BLaER1 (cell line): ENCODE data around the gene STN1.

ENCODE experiments used
- H3K27ac ChIP-seq: shearing (Covaris generic); formaldehyde crosslinking; 2 replicates; pipeline ENCODE4 v1.8.1; 2022
- H3K27me3 ChIP-seq: shearing (Covaris generic); formaldehyde crosslinking; 2 replicates; pipeline ENCODE4 v1.8.1; 2022
- H3K36me3 ChIP-seq: shearing (Covaris generic); formaldehyde crosslinking; 2 replicates; pipeline ENCODE4 v1.8.1; 2022
- H3K4me1 ChIP-seq: shearing (Covaris generic); formaldehyde crosslinking; 2 replicates; pipeline ENCODE4 v1.8.1; 2022
- H3K4me2 ChIP-seq: shearing (Covaris generic); formaldehyde crosslinking; 2 replicates; pipeline ENCODE4 v1.8.1; 2022
- H3K4me3 ChIP-seq: shearing (Covaris generic); formaldehyde crosslinking; 2 replicates; pipeline ENCODE4 v1.8.1; 2022
- H3K9ac ChIP-seq: shearing (Covaris generic); formaldehyde crosslinking; 2 replicates; pipeline ENCODE4 v1.8.1; 2022
- H3K9me3 ChIP-seq: shearing (Covaris generic); formaldehyde crosslinking; 2 replicates; pipeline ENCODE4 v1.8.1; 2022
- H4K20me1 ChIP-seq: shearing (Covaris generic); formaldehyde crosslinking; 2 replicates; pipeline ENCODE4 v1.8.1; 2022
- Cebpa-rat ChIP-seq: shearing (Covaris generic); IDR thresholded peaks from 2 replicates; pipeline ENCODE4 v1.8.1; 2022

STN1 gene

GRCh38 chr10:103872137-103872931 lies 45.6 kb downstream of the STN1 start:
- Histone ChIP-seq H3K27me3 (no peaks in the 10 kb centered on the region), H3K36me3 (no peaks in the 10 kb centered on the region), H3K4me1 (peaks cover 9% of the 10 kb centered on the region), H3K4me2 (peak overlapping the region; percentile 39; the same call in 1 of the 2 replicates), H3K9me3 (no peaks in the 10 kb centered on the region), H3K4me3 (no peak overlapping the region), H3K9ac (0 out of 2 replicates have a peak overlapping the region, but pooled peaks have one; percentile 24), H4K20me1 (no peaks in the 10 kb centered on the region), H3K27ac (no peak overlapping the region)
- no peak for TF ChIP-seq Cebpa-rat

- Histone ChIP-seq H3K9me3 (peaks cover 7% of the 10 kb centered on the region), H4K20me1 (no peaks in the 10 kb centered on the region), H3K27ac (no peak overlapping the region), H3K36me3 (no peaks in the 10 kb centered on the region), H3K9ac (no peak overlapping the region), H3K4me2 (no peak overlapping the region), H3K4me3 (no peak overlapping the region), H3K27me3 (no peaks in the 10 kb centered on the region), H3K4me1 (peaks cover 9% of the 10 kb centered on the region)
- no peak for TF ChIP-seq Cebpa-rat
Measured at GRCh38 chr10:103871006-103871405, 47.0 kb downstream of the STN1 start.

- peaks cover 9% of the 10 kb centered on the region for H3K4me1 ChIP-seq
- no peaks in the 10 kb centered on the region for H3K27me3 ChIP-seq
- H3K36me3 ChIP-seq = no peaks in the 10 kb centered on the region
- no peak overlapping the region for H3K27ac ChIP-seq
- no peak overlapping the region for H3K4me2 ChIP-seq
- no peak overlapping the region for H3K9ac ChIP-seq
- no peak overlapping the region for H3K4me3 ChIP-seq
- H3K9me3 ChIP-seq = peaks cover 12% of the 10 kb centered on the region
- H4K20me1 ChIP-seq = no peaks in the 10 kb centered on the region
- TF ChIP-seq Cebpa-rat = no peak
Measured at GRCh38 chr10:103870516-103870915, 47.5 kb downstream of the STN1 start.

GRCh38 chr10:103869336-103869735 lies 48.6 kb downstream of the STN1 start:
- Histone ChIP-seq H4K20me1 (no peaks in the 10 kb centered on the region), H3K9me3 (peaks cover 24% of the 10 kb centered on the region), H3K27ac (no peak overlapping the region), H3K36me3 (no peaks in the 10 kb centered on the region), H3K27me3 (no peaks in the 10 kb centered on the region), H3K9ac (no peak overlapping the region), H3K4me2 (no peak overlapping the region), H3K4me3 (no peak overlapping the region), H3K4me1 (peaks cover 9% of the 10 kb centered on the region)
- TF ChIP-seq Cebpa-rat = no peak

- no peak overlapping the region for H3K4me2 ChIP-seq
- H3K4me3 ChIP-seq = no peak overlapping the region
- no peak for TF ChIP-seq Cebpa-rat
- H3K4me1 ChIP-seq = peaks cover 9% of the 10 kb centered on the region
- no peaks in the 10 kb centered on the region for H3K27me3 ChIP-seq
- H3K9me3 ChIP-seq = peaks cover 28% of the 10 kb centered on the region
- no peak overlapping the region for H3K9ac ChIP-seq
- H3K27ac ChIP-seq = no peak overlapping the region
- no peaks in the 10 kb centered on the region for H3K36me3 ChIP-seq
- H4K20me1 ChIP-seq = no peaks in the 10 kb centered on the region
Measured at GRCh38 chr10:103868200-103868599, 49.8 kb downstream of the STN1 start.

- H3K27ac ChIP-seq = no peak overlapping the region
- no peak overlapping the region for H3K9ac ChIP-seq
- no peak overlapping the region for H3K4me3 ChIP-seq
- TF ChIP-seq Cebpa-rat = no peak
- H4K20me1 ChIP-seq = no peaks in the 10 kb centered on the region
- no peak overlapping the region for H3K4me2 ChIP-seq
- peaks cover 48% of the 10 kb centered on the region for H3K4me1 ChIP-seq
- peaks cover 26% of the 10 kb centered on the region for H3K9me3 ChIP-seq
- H3K36me3 ChIP-seq = no peaks in the 10 kb centered on the region
- H3K27me3 ChIP-seq = no peaks in the 10 kb centered on the region
Measured at GRCh38 chr10:103861505-103861904, 56.5 kb downstream of the STN1 start.

- H3K36me3 ChIP-seq = no peaks in the 10 kb centered on the region
- peaks cover 55% of the 10 kb centered on the region for H3K4me1 ChIP-seq
- no peak overlapping the region; the same call in 1 of the 2 replicates for H3K27ac ChIP-seq
- H3K4me2 ChIP-seq = peak overlapping the region; percentile 70
- 0 out of 2 replicates have a peak, but pooled peaks cover under 1% of the 10 kb centered on the region for H4K20me1 ChIP-seq
- no peak for TF ChIP-seq Cebpa-rat
- peaks cover 5% of the 10 kb centered on the region for H3K9me3 ChIP-seq
- H3K27me3 ChIP-seq = no peaks in the 10 kb centered on the region
- peak overlapping the region; percentile 1; the same call in 1 of the 2 replicates for H3K9ac ChIP-seq
- H3K4me3 ChIP-seq = no peak overlapping the region
Measured at GRCh38 chr10:103859161-103860086, 58.6 kb downstream of the STN1 start.

- Histone ChIP-seq H3K9me3 (no peaks in the 10 kb centered on the region), H3K4me3 (no peak overlapping the region), H3K27ac (no peak overlapping the region; the same call in 1 of the 2 replicates), H3K27me3 (no peaks in the 10 kb centered on the region), H3K9ac (no peak overlapping the region), H3K4me1 (peaks cover 63% of the 10 kb centered on the region), H3K36me3 (no peaks in the 10 kb centered on the region), H4K20me1 (peaks cover 12% of the 10 kb centered on the region), H3K4me2 (peak overlapping the region; percentile 70)
- no peak for TF ChIP-seq Cebpa-rat
Measured at GRCh38 chr10:103858360-103858759, 59.6 kb downstream of the STN1 start.

GRCh38 chr10:103856797-103857170 lies 61.2 kb downstream of the STN1 start:
- TF ChIP-seq Cebpa-rat = no peak
- peaks cover 78% of the 10 kb centered on the region for H3K4me1 ChIP-seq
- H3K4me2 ChIP-seq = peak overlapping the region; percentile 86
- H3K27me3 ChIP-seq = no peaks in the 10 kb centered on the region
- H3K9ac ChIP-seq = no peak overlapping the region
- H3K9me3 ChIP-seq = no peaks in the 10 kb centered on the region
- H3K27ac ChIP-seq = no peak overlapping the region
- H3K4me3 ChIP-seq = no peak overlapping the region
- H4K20me1 ChIP-seq = peaks cover 27% of the 10 kb centered on the region
- peaks cover 9% of the 10 kb centered on the region for H3K36me3 ChIP-seq
